Neural progenitor cell (in vitro differentiated cells): ENCODE results near the gene SPOCD1. TPM values are rescaled to one million over a fixed set of nuclear protein-coding genes. Genes with fewer than 3 reads are reported as not detected.

ENCODE experiments used
- DNase-seq: peaks from one replicate; pipeline ENCODE4 v3.0.0-alpha.2; 2016; ENCODE audit warnings: low spot score
- H2AFZ ChIP-seq: fragments of 200-600 bp; sonication (generic); replicated peaks from 2 replicates; pipeline ENCODE4 v1.6.1; 2016; ENCODE audit warnings: antibody characterized with exemption
- H3F3A ChIP-seq: fragments of 200-600 bp; sonication (generic); 2 replicates; pipeline ENCODE4 v1.6.1; 2016; ENCODE audit warnings: antibody characterized with exemption, low read depth
- H3K27ac ChIP-seq: fragments of 200-600 bp; sonication (generic); 2 replicates; pipeline ENCODE4 v1.5.1; 2016; ENCODE audit warnings: mild to moderate bottlenecking
- H3K27me3 ChIP-seq: fragments of 200-600 bp; sonication (generic); 2 replicates; pipeline ENCODE4 v1.6.1; 2016; ENCODE audit warnings: mild to moderate bottlenecking, moderate library complexity
- H3K36me3 ChIP-seq: fragments of 200-600 bp; sonication (generic); 2 replicates; pipeline ENCODE4 v1.5.1; 2016
- H3K4me1 ChIP-seq: fragments of 200-600 bp; sonication (generic); 2 replicates; pipeline ENCODE4 v1.6.1; 2016; ENCODE audit warnings: mixed run types
- H3K4me2 ChIP-seq: fragments of 200-600 bp; sonication (generic); 2 replicates; pipeline ENCODE4 v1.6.1; 2016
- H3K4me3 ChIP-seq: fragments of 200-600 bp; sonication (generic); 2 replicates; pipeline ENCODE4 v1.5.1; 2016
- H3K79me2 ChIP-seq: fragments of 200-600 bp; sonication (generic); 2 replicates; pipeline ENCODE4 v1.6.1; 2016; ENCODE audit warnings: low read depth
- H3K9ac ChIP-seq: fragments of 200-600 bp; sonication (generic); 2 replicates; pipeline ENCODE4 v1.6.1; 2016
- H3K9me3 ChIP-seq: fragments of 200-600 bp; sonication (generic); 2 replicates; pipeline ENCODE4 v1.5.1; 2016; ENCODE audit warnings: low read depth
- H4K20me1 ChIP-seq: fragments of 200-600 bp; sonication (generic); 2 replicates; pipeline ENCODE4 v1.6.1; 2016; ENCODE audit warnings: low read depth
- H3K27ac Mint-ChIP-seq: 3 replicates; pipeline ENCODE4 v1.8.0; 2021; ENCODE audit warnings: mixed read lengths
- H3K27me3 Mint-ChIP-seq: 2 replicates; pipeline ENCODE4 v1.8.0; 2022; ENCODE audit warnings: low read depth, mild to moderate bottlenecking, inconsistent platforms, moderate library complexity, mixed read lengths; ENCODE audit not compliant: insufficient read depth
- H3K36me3 Mint-ChIP-seq: 3 replicates; pipeline ENCODE4 v1.8.0; 2021; ENCODE audit warnings: mixed read lengths
- H3K4me1 Mint-ChIP-seq: 3 replicates; pipeline ENCODE4 v1.8.0; 2021; ENCODE audit warnings: mixed read lengths
- H3K4me3 Mint-ChIP-seq: 3 replicates; pipeline ENCODE4 v1.8.0; 2021; ENCODE audit warnings: mild to moderate bottlenecking, moderate library complexity, mixed read lengths
- H3K9me3 Mint-ChIP-seq: 3 replicates; pipeline ENCODE4 v1.8.0; 2020; ENCODE audit warnings: mixed read lengths
- CTCF ChIP-seq: fragments of 200-600 bp; sonication (generic); IDR thresholded peaks from 2 replicates; pipeline ENCODE4 v1.5.1; 2017; ENCODE audit warnings: antibody characterized with exemption, mild to moderate bottlenecking
- EZH2 ChIP-seq: fragments of 200-600 bp; sonication (generic); IDR thresholded peaks from 2 replicates; pipeline ENCODE4 v1.6.1; 2017; ENCODE audit warnings: antibody characterized with exemption, mild to moderate bottlenecking, moderate library complexity
- EZH2phosphoT487 ChIP-seq: fragments of 200-600 bp; sonication (generic); IDR thresholded peaks from 2 replicates; pipeline ENCODE4 v1.6.1; 2017; ENCODE audit warnings: antibody characterized with exemption
- total RNA-seq: library from RNA; depleted of rRNA; stranded (reverse); fragments of >200 nt; gene quantifications from 2 replicates; pipeline ENCODE4 v1.2.3, GENCODE V29; 2015; ENCODE audit warnings: low replicate concordance

Gene SPOCD1
- total RNA-seq, 1 donor from 2014 or later = 1.4 TPM

GRCh38 chr1:31848381-31848897, 32.6 kb upstream of the SPOCD1 start:
- H3K9ac ChIP-seq = no peak overlapping the region
- H3K4me1 Mint-ChIP-seq = no peaks in the 10 kb centered on the region
- H3K27ac ChIP-seq = no peak overlapping the region
- no peaks in the 10 kb centered on the region for H3F3A ChIP-seq
- H3K27me3 ChIP-seq = no peaks in the 10 kb centered on the region
- H4K20me1 ChIP-seq = no peaks in the 10 kb centered on the region
- H3K36me3 Mint-ChIP-seq = no peaks in the 10 kb centered on the region
- no peaks in the 10 kb centered on the region for H3K9me3 Mint-ChIP-seq
- no peak overlapping the region for H3K4me2 ChIP-seq
- H3K27ac Mint-ChIP-seq = no peak overlapping the region
- H2AFZ ChIP-seq = no peak overlapping the region
- no peak overlapping the region for H3K4me3 ChIP-seq
- TF ChIP-seq EZH2phosphoT487 (no peak), EZH2 (no peak), CTCF (no peak)
- no peak overlapping the region for H3K4me3 Mint-ChIP-seq
- H3K79me2 ChIP-seq = no peaks in the 10 kb centered on the region
- peaks cover 1% of the 10 kb centered on the region for H3K27me3 Mint-ChIP-seq
- H3K9me3 ChIP-seq = no peaks in the 10 kb centered on the region
- no peaks in the 10 kb centered on the region for H3K36me3 ChIP-seq
- DNase-seq = no peak
- H3K4me1 ChIP-seq = no peaks in the 10 kb centered on the region

DNA sequence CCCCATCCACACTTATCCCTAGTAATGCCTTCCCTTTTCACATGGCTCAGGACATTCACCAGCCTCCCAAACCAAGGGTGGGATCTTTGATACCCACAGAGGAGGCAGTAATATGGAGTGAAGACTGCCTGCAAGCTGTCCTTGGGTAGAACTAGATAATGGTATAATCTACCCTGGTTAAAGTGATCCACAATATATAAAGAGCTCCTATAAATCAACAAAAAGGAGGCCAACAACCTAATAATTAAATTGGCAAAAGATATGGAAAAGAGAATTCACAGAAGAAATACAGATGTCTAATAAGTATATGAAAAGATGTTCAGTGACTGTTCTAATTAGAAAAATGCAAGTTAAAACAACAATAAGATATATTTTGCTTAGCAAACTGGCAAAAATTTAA, 30.7 kb upstream of the SPOCD1 start:
- no peak overlapping the region for H3K4me3 ChIP-seq
- no peak overlapping the region for H2AFZ ChIP-seq
- DNase-seq = no peak
- no peaks in the 10 kb centered on the region for H3K79me2 ChIP-seq
- H3K4me2 ChIP-seq = no peak overlapping the region
- H3F3A ChIP-seq = no peaks in the 10 kb centered on the region
- no peak overlapping the region for H3K27ac ChIP-seq
- H3K4me1 Mint-ChIP-seq = no peaks in the 10 kb centered on the region
- H3K36me3 ChIP-seq = no peaks in the 10 kb centered on the region
- no peak overlapping the region for H3K9ac ChIP-seq
- no peaks in the 10 kb centered on the region for H3K9me3 ChIP-seq
- H3K4me3 Mint-ChIP-seq = no peak overlapping the region
- H3K27ac Mint-ChIP-seq = no peak overlapping the region
- H4K20me1 ChIP-seq = no peaks in the 10 kb centered on the region
- no peaks in the 10 kb centered on the region for H3K36me3 Mint-ChIP-seq
- H3K9me3 Mint-ChIP-seq = no peaks in the 10 kb centered on the region
- peaks cover 2% of the 10 kb centered on the region for H3K27me3 Mint-ChIP-seq
- H3K4me1 ChIP-seq = no peaks in the 10 kb centered on the region
- TF ChIP-seq EZH2phosphoT487 (no peak), CTCF (no peak), EZH2 (no peak)
- H3K27me3 ChIP-seq = no peaks in the 10 kb centered on the region

DNA sequence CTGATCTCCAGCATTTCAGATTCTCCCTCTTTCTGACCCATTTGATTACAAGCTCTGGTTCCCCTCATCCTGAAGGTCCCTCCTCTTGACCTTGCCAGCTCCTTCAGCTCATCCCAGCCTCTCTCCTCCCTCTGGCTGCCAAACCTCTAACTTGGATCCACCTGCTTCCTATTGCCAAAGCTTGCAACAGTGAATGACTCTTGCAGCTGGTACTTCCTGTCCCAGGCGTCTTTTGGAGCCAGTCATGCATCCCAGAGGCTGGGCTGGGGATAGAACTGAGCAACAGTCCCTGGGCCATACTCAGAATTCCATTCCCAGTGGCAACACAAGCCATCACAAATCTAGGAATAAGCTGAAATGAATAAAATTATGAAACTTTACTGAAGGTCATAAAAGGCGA, 27.7 kb upstream of the SPOCD1 start:
- no peak overlapping the region for H3K4me3 ChIP-seq
- no peaks in the 10 kb centered on the region for H3K4me1 ChIP-seq
- Mint-ChIP-seq H3K27me3 (peaks cover 6% of the 10 kb centered on the region), H3K9me3 (no peaks in the 10 kb centered on the region), H3K4me3 (no peak overlapping the region), H3K36me3 (no peaks in the 10 kb centered on the region), H3K27ac (no peak overlapping the region), H3K4me1 (no peaks in the 10 kb centered on the region)
- H2AFZ ChIP-seq = no peak overlapping the region
- H3K79me2 ChIP-seq = no peaks in the 10 kb centered on the region
- no peaks in the 10 kb centered on the region for H3K27me3 ChIP-seq
- no peak overlapping the region for H3K4me2 ChIP-seq
- no peak overlapping the region for H3K27ac ChIP-seq
- H3K9ac ChIP-seq = no peak overlapping the region
- no peaks in the 10 kb centered on the region for H3F3A ChIP-seq
- no peaks in the 10 kb centered on the region for H4K20me1 ChIP-seq
- H3K36me3 ChIP-seq = no peaks in the 10 kb centered on the region
- TF ChIP-seq CTCF (no peak), EZH2 (no peak), EZH2phosphoT487 (no peak)
- no peaks in the 10 kb centered on the region for H3K9me3 ChIP-seq
- no peak for DNase-seq
